Bone marrow (tissue), 2 donors: ENCODE results near the gene ZGPAT.

ENCODE experiments used
- DNase-seq, 2 donors: peaks; one replicate each; lab custom pipeline; 2025; lab: John Stamatoyannopoulos, UW

The ZGPAT gene

GRCh38 chr20:63744574-63745423 is 37.0 kb downstream of the ZGPAT start:
- DNase-seq, result no peak

DNA sequence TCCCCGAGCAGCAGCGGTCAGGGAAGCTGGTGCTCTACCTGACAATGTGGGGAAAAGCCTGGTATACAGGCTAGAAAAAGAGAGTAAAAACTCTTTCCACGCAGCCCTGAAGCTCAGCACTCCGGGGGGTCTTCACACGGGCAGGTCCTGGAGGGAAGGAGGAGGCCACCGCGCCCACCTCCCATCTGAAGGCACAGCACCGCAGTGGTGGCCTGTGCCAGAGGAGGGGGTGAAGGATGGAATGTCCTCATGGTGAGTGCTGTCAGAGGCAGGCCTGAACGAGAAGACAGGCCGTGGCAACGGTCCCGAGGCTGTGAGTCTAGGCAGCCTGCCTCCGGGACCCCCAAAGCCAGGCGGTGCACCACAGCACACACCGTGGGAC is 37.6 kb downstream of the ZGPAT start:
- no peak for DNase-seq

GRCh38 chr20:63745961-63746731 is 38.3 kb downstream of the ZGPAT start:
- no peak for DNase-seq

- DNase-seq, result no peak
Observed at GRCh38 chr20:63746751-63747315, 39.0 kb downstream of the ZGPAT start.

DNA sequence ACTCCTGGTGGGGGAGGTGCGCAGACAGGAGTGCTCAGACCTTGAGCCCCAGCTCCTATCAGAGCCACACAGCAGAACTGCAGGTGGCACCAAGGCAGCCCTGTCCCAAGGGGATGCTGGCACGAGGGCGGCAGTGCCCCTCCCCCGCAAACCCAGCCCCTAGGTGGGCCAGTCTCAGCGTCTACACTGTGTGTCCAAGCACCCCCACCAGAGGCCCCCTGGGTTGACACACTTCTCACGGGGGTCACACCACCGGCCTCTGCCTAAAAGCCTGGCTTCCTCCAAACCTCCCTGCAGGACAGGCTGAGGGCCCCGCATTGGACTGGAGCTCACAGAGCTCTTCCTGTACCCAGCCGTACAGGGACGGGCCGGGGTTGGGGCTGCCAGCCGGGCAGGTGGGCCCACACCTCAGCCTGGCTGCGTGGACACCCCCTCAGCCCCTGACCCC is 39.8 kb downstream of the ZGPAT start:
- DNase-seq, result no peak

GRCh38 chr20:63748070-63748933 is 40.5 kb downstream of the ZGPAT start:
- no peak for DNase-seq

DNA sequence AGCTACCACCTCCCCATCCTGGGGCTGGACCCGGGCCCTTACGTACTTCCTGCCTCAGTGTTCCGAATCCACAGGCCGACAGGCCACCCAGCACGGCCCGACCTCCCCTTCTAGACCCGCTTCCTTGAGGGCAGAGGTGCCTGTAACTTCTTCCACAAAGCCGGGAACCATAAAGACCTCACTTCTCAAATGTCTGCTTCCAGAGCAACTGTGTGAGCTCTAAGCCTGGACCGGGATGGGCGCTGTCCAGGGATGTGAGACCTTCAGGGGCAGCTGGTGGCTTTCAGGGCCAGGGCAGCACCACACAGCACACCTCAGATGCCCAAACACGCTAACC is 41.1 kb downstream of the ZGPAT start:
- no peak for DNase-seq

DNA sequence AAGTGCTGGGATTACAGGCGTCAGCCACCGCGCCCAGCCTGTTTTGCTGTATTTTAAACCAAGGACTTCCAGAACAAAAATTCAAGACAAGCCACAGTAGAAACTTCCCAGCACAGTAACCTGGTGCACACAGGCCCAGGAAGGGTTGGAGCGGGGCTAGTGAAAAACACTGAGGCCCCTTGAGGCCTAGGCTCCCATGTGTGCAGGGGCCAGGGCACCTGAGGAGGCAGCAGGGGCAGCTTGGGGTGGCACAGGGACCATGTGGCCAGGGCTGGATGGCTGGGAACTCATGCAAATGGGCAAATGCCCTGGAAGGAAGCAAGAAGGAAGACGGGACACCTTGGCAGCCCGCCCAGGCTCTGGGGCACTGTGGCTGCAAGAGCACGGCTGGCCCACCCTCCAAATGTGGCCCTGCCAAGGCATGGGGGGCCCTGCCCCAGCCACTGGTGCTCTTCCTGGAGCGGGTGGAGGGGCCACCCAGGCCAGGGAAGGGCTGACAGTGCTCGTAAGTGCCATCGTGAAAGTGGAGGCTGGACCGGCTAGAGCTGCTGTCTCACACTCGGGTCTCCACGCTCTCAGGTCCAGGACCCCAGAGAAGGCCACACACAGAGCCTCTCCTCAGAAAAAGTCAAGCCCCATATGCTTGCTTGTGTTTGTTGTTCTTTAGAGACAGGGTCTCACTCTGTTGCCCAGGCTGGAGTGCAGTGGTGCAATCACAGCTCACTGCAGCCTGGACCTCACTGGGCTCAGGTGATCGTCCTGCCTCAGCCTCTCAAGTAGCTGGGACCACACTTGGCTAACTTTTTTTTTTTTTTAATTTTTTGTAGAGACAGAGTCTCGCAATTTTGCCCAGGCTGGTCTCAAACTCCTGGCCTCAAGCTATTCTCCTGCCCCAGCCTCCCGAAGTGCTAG is 42.0 kb downstream of the ZGPAT start:
- DNase-seq, result no peak

DNA sequence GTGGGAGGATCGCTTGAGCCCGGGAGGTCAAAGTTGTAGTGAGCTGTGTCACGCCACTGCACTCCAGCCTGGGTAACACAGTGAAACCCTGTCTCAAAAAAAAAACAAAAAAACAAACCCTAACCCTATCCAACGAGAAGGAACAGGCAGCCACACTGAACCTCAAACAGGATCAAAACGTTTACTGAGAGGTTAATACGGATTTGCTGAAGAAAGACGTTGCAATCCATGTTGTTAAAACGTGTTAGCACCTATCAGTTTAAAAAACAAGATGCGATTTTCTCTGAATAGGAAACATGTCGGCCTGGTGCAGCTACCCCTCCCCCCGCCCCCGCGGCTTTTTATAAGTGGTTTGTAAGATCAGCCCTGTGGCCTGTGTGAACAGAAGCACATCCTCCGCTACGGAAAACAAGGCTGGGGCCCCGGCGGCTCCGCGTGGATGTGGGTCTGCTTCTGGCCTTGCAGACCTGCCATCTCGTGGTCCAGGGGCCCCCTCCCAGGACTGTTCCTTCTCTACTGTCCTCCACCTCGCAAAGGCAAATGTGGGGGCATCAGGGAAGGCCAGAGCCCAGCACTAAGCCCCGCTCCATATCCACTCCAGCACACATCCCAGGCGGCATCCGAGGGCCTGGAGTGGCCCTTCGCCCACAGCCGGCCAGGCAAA is 43.1 kb downstream of the ZGPAT start:
- no peak for DNase-seq

- DNase-seq, result no peak
Observed at GRCh38 chr20:63751471-63752271, 43.8 kb downstream of the ZGPAT start.

- no peak for DNase-seq
Observed at GRCh38 chr20:63752411-63753101, 44.7 kb downstream of the ZGPAT start.

- DNase-seq, result no peak
Observed at GRCh38 chr20:63753381-63753780, 45.5 kb downstream of the ZGPAT start.

DNA sequence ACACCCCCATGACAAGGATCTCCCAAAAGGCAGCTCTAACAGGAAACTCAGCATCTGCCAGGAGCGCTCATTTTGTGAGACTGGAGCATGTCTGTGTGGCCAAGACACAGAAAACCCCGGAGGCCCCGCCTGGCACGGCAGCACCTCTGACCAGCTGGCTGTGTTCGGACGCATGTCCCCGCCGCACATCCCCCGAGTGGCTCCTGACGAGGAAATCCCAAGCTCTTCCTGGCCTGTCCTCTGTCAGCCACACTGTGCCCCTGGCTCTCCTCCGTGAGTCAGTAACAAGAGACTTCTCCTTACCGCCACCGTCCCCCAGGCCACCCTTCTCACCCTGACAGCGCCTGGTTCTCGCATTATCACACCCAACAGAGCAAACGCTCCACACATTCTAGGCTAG is 46.2 kb downstream of the ZGPAT start:
- no peak for DNase-seq

DNA sequence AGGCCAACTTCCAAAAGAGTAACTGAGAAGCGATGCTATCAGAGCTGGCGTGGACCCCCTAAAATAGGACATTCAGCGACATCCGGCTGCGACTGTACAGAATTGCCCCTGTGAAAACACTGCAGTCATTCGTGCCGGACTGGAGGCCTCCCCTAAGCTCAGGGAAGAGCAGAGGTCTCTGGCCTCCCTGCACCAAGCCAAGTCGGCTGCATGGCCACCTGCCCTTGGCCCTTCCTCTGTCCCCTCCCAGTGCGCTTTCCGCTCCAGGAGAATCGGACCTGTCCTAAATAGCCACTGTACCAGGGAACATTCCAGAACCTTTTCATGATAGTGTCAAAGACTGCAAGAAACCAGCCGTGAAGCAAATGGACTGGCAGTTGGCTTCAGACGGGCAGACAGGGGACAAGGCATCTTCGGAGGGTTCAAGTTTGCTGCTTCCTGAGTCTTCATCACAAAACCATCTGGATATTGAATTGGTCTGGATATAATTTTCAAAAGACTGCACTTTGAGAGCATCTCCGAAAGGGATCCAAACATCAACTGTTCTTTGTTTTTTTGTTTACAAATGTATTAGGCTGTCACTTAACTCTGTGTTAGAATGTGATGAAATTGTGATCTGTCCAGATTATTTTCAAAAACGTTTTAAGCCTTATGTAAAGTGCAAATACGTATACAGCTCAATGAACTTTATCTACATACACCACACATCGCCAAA is 48.3 kb downstream of the ZGPAT start:
- DNase-seq, result no peak

DNA sequence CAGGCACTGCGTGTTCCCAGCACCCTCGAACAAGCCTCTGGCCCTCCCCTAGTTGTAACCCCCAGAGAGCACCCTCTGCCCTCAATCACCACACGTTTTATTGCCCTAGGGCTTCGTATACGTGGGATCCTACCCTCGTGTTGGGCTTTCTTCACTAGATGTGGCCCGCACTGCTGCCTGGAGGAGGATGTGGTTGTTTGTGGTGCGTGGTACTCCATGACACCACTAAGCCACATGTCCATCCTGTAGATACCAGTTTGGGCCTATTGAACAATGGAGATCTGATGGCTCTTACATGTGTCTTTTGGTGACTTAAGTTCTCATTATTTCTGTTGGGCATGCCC is 48.8 kb downstream of the ZGPAT start:
- no peak for DNase-seq

GRCh38 chr20:63758152-63758551 is 50.3 kb downstream of the ZGPAT start:
- DNase-seq, result no peak

DNA sequence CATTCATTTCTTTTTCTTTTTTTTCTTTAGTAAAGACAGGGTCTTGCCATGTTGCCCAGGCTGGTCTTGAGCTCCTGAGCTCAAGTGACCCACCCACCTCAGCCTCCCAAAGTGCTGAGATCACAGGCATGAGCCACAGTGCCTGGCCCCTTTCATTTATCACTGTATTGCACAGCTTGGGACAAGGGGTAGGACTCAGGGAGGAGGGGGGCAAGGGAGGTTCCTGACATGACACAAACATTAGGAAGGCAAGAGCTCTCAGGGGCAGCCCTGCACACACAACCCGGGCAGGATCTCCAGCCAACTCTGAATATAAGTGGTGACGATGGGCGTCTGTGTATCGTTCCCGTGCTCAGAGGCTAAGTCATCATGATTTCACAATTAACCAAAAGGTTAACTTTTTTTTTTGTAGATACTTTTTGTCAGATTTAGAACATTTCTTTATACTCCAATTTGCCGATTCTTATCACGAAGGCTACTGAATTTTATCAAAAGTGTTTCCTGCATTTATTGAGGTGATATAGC is 51.6 kb downstream of the ZGPAT start:
- no peak for DNase-seq
